Small intestine (tissue), 7 donors: Measurements from ENCODE around the gene WEE1. TPM values are rescaled to one million over a fixed set of nuclear protein-coding genes. Genes with fewer than 3 reads are reported as not detected.

Source experiments
- DNase-seq, 2 donors: peaks; one replicate each; pipeline versions ENCODE4 v3.0.0 to v3.0.0-alpha.2; 2013
- FAIRE-seq: peaks from 2 replicates; lab custom pipeline; 2012; peaks lifted over from hg19 to GRCh38; lab: Jason Lieb, UNC
- H3K27ac ChIP-seq, 3 donors: one replicate each; pipeline ENCODE4 v1.5.1; 2013; ENCODE audit warnings: low read length in 2 of 3, mild to moderate bottlenecking in 2 of 3, control low read depth in 1 of 3, inconsistent platforms in 1 of 3, low read depth in 1 of 3, moderate library complexity in 1 of 3
- H3K27me3 ChIP-seq, 3 donors: one replicate each; pipeline ENCODE4 v1.6.1; 2013; ENCODE audit warnings: low read length in 3 of 3, inconsistent platforms in 1 of 3; ENCODE audit not compliant: control insufficient read depth in 3 of 3, insufficient read depth in 3 of 3
- H3K36me3 ChIP-seq, 3 donors: one replicate each; pipeline ENCODE4 v1.6.1; 2013; ENCODE audit warnings: low read length in 3 of 3, inconsistent platforms in 1 of 3, low read depth in 1 of 3, mild to moderate bottlenecking in 1 of 3, moderate library complexity in 1 of 3; ENCODE audit not compliant: control insufficient read depth in 3 of 3, insufficient read depth in 2 of 3
- H3K4me1 ChIP-seq, 3 donors: one replicate each; pipeline ENCODE4 v1.6.1; 2013; ENCODE audit warnings: low read length in 2 of 3, inconsistent platforms in 1 of 3, low read depth in 1 of 3, mild to moderate bottlenecking in 1 of 3, moderate library complexity in 1 of 3; ENCODE audit not compliant: control insufficient read depth in 3 of 3, insufficient read depth in 2 of 3
- H3K4me3 ChIP-seq, 3 donors: one replicate each; pipeline ENCODE4 v1.5.1; 2013; ENCODE audit warnings: low read length in 3 of 3, control low read depth in 1 of 3, inconsistent platforms in 1 of 3, low read depth in 1 of 3, mild to moderate bottlenecking in 1 of 3, moderate library complexity in 1 of 3
- H3K9me3 ChIP-seq, 2 donors: one replicate each; pipeline ENCODE4 v1.6.1; 2013; ENCODE audit warnings: low read depth in 1 of 2, low read length in 1 of 2; ENCODE audit not compliant: control insufficient read depth in 2 of 2, insufficient read depth in 1 of 2
- WGBS, 3 donors: extraction: QIAGEN DNeasy Blood & Tissue Kit; methylation state at CpG; one replicate each; pipeline ENCODE4 v1.1.7; 2013; 5-methylcytosine and 5-hydroxymethylcytosine counted together
- polyA plus RNA-seq, 4 donors: library from polyadenylated mRNA; stranded (reverse) in 3 of 4; unstranded in 1 of 4; fragments of 200-250 nt in 3 of 4; fragments of 120-200 nt in 1 of 4; gene quantifications; one replicate each; pipeline versions ENCODE4 v1.2.1 to v1.2.3, GENCODE V29; 2013
- donor health status: healthy with polysubstance abuse.
- donor health status: control.
- donor health status: control.
- donor health status: Bipolar disorder and iron deficiency.
- donor health status: healthy.

WEE1 gene
- polyA plus RNA-seq, 4 donors, result 4.6 to 71.3 (median 8.0) TPM

- Histone ChIP-seq H3K9me3 (no peaks in the 10 kb centered on the region), H3K4me1 (no peaks in the 10 kb centered on the region), H3K4me3 (no peak overlapping the region), H3K27me3 (no peaks in the 10 kb centered on the region), H3K27ac (no peak overlapping the region), H3K36me3 (no peaks in the 10 kb centered on the region)
- 72 to 77% (median 73%) methylated on average over 3 of the region's 3 CpGs for WGBS, 3 donors
- FAIRE-seq (no peak), DNase-seq (no peak)
These were observed 52.3 kb downstream of the WEE1 start for GRCh38 chr11:9625728-9626127.

- FAIRE-seq (no peak), DNase-seq (no peak)
- WGBS, 3 donors, result 71 to 79% (median 77%) methylated on average over 12 of the region's 12 CpGs
- H3K27me3 ChIP-seq, result no peaks in the 10 kb centered on the region
- no peaks in the 10 kb centered on the region for H3K4me1 ChIP-seq
- H3K27ac ChIP-seq, result no peak overlapping the region
- H3K4me3 ChIP-seq, result no peak overlapping the region
- no peaks in the 10 kb centered on the region for H3K9me3 ChIP-seq
- H3K36me3 ChIP-seq, result no peaks in the 10 kb centered on the region
These were observed 53.3 kb downstream of the WEE1 start for GRCh38 chr11:9626496-9627394.

- H3K27me3 ChIP-seq, result no peaks in the 10 kb centered on the region
- DNase-seq (no peak), FAIRE-seq (no peak)
- no peak overlapping the region for H3K27ac ChIP-seq
- WGBS, 3 donors, result 87 to 91% (median 89%) methylated on average over 6 of the region's 6 CpGs
- no peaks in the 10 kb centered on the region for H3K36me3 ChIP-seq
- H3K4me1 ChIP-seq, result no peaks in the 10 kb centered on the region
- no peak overlapping the region for H3K4me3 ChIP-seq
- H3K9me3 ChIP-seq, result no peaks in the 10 kb centered on the region
These were observed 55.6 kb downstream of the WEE1 start for GRCh38 chr11:9629064-9629463.

- no peaks in the 10 kb centered on the region for H3K27me3 ChIP-seq
- FAIRE-seq (no peak), DNase-seq (no peak)
- H3K27ac ChIP-seq, result no peak overlapping the region
- 64 to 79% (median 78%) methylated on average over 2 of the region's 2 CpGs for WGBS, 3 donors
- H3K36me3 ChIP-seq, result no peaks in the 10 kb centered on the region
- H3K4me3 ChIP-seq, result no peak overlapping the region
- no peaks in the 10 kb centered on the region for H3K9me3 ChIP-seq
- H3K4me1 ChIP-seq, result peaks cover 0 to 7% (median 2%) of the 10 kb centered on the region in 3 donors
These were observed 60.2 kb downstream of the WEE1 start for GRCh38 chr11:9633679-9634078.

GRCh38 chr11:9636691-9637090, 63.2 kb downstream of the WEE1 start:
- Histone ChIP-seq H3K27ac (no peak overlapping the region), H3K4me3 (no peak overlapping the region), H3K27me3 (no peaks in the 10 kb centered on the region), H3K4me1 (peaks cover 0 to 16% (median 2%) of the 10 kb centered on the region in 3 donors), H3K36me3 (no peaks in the 10 kb centered on the region), H3K9me3 (no peaks in the 10 kb centered on the region)
- 81 to 95% (median 86%) methylated on average over 1 of the region's 1 CpG for WGBS, 3 donors
- FAIRE-seq (no peak), DNase-seq (peak; percentile 27 to 80)

DNA sequence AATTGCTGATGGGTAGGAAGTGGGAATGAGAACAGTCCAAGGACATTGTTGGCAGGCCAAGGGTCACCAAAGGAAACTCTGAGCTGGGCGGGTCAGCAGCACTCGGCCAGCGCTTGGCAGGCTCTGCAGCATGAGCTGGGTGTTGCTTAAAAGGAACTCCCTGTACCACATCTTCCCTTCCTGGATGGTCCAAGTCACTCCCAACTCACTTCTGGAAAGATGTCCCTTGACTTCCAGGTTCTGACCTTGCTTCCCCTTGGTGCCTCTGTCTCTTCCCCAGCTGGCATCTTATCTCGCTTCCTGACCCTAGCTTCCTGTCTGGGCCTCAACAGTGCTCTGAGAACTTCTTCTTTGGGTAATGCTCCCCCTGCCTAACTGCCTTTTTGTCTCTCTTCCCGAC, 65.6 kb downstream of the WEE1 start:
- peak; percentile 37 to 84 for DNase-seq
- Histone ChIP-seq H3K27me3 (no peaks in the 10 kb centered on the region), H3K36me3 (no peaks in the 10 kb centered on the region), H3K4me3 (no peak overlapping the region), H3K4me1 (peaks cover 0 to 22% (median 2%) of the 10 kb centered on the region in 3 donors), H3K9me3 (no peaks in the 10 kb centered on the region), H3K27ac (peak overlapping the region in 1 of 3 donors; percentile 60)
- 41 to 51% (median 45%) methylated on average over 5 of the region's 5 CpGs for WGBS, 3 donors
- FAIRE-seq, result no peak

Other genes with a start within 250 kb of the WEE1 start
- gene IPO7, start 189.0 kb upstream of the WEE1 start, polyA plus RNA-seq, result 10 to 100 TPM; 21.5 to 91.8 (median 33.8) TPM
- 10 to 100 TPM; 16.8 to 19.2 (median 18.1) TPM for gene ZNF143, start 112.7 kb upstream of the WEE1 start, polyA plus RNA-seq
- 10 to 100 TPM; 12.2 to 20.0 (median 12.6) TPM for gene SWAP70, start 90.4 kb downstream of the WEE1 start, polyA plus RNA-seq